HG02981 (cell line): ENCODE results near the gene SLC9C1.

ENCODE experiments used
- ATAC-seq: cut with Tn5 transposase; IDR thresholded peaks from one replicate; pipeline ENCODE4 v1.9.1; 2021; ENCODE audit warnings: mild to moderate bottlenecking, moderate library complexity; ENCODE audit not compliant: unreplicated experiment

Gene SLC9C1

DNA sequence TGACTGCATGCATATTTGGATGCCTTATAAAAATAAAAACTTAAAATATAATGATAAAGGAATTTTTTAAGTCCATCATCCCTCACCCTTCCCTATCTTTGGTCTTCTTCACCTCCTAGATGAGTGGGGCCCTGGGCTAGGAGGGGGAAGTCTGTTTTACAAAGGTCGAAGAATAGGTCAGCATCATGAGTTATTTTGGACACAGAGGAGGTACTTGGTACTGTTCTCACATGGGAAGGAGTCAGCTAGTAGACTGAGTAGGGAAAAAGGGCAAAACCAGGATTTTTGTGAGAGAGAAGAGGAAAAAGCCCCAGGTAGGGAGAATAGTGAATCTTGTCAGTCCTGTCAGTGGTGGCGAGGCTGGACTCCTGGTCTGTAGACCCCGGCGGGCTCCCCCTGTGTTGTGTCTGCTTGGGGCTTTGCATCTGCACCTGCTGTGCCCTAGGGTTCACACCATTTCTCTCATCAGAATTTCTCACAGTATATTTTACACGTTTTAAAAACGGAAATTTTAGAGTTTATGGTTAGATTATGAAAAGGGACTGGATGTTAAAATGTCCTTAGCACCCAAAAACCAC is 178.1 kb downstream of the SLC9C1 start:
- no peak for ATAC-seq

GRCh38 chr3:112115161-112115739 is 178.8 kb downstream of the SLC9C1 start:
- ATAC-seq = peak; percentile 37

DNA sequence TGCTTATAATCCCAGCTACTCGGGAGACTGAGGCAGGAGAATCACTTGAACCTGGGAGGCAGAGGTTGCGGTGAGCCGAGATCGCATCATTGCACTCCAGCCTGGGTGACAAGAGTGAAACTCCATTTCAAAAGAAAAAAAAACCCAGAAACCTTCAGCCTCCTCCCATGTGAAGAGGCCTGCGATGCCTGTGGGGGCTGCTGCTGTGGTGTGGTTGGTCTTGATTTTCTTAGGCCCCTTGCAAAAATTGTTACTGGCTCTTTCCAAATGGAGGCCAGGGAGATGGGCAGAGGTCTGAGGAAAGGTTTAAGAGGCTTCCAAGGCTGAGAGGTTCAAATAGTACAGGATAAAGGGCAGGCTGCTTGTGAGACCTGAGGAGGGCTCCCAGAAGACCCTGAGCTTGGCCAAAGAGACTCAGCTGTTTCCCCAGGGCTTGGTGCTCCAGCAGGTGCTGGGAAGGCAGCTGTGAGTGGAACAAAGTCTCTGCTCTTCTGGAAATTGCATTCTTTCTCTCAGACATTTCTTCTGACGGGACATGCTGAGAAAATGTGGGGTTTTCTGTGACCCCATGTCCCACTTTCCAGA is 179.3 kb downstream of the SLC9C1 start:
- ATAC-seq = peak; percentile 25

DNA sequence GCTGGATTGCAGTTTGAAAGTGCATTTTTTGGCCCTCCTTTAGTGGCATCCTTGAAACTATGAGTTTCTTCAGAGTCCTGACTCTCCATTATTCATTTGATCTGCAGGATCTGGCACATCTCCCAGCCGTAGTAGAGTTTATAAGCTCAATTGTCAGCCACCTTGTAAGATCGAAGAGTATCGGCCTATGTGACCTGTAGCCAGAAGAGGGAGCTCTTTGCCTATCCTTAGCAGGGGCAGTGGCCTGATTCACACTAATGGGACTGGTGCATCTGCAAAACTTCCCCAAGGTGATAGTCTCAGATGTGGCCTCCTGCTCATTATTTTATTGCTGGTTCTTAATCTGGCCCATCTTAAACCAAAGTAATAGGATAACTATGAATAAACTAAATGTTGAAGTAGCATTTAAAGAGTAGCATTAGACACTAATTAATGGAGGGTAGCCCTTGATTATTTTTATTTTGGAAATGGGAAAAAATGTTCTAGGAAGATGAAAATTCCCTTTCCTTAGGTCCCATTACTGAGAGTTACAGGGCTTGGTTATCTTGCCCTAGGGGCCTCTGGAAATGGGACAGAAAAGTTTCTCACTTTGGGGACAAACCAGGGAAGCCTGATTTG is 182.1 kb downstream of the SLC9C1 start:
- ATAC-seq = peak; percentile 38

DNA sequence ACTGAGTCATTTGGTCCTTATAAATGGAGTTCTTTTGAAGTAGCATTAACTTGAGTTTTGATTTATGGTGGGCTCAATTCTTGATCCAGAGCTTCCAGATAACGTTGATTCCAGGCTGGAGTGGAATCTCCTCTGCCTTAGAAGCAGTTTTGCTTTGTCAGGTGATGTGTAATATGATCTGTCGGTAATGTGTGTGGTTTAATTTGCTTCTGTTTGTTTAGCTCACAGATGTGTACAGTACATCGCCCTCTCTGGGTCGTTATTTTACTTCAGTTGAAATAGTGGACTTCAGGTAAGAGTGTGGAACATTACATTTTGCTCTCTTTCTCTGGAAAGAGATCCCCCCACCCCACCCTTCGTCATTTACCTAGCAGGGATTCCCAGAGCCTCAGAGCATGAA is 184.7 kb downstream of the SLC9C1 start:
- no peak for ATAC-seq

DNA sequence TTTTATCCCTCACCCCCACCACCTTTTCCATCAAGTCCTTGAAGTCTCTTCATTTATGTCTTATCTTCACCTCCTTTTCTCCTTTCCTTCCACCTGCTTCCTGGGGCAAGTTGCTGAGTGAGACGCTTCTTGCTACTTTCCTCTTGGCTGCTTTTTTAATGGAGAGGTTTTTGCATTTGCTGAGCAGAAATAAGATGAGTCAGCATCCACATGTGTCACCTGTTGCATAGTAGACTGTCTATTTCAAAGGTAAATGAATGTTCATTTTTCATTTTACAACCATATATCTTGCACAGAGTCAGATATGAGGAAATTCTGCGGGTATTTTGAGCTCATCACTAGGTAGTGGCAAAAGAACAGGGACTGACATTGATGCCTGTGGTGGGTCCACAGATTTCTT is 189.2 kb downstream of the SLC9C1 start:
- ATAC-seq = no peak

DNA sequence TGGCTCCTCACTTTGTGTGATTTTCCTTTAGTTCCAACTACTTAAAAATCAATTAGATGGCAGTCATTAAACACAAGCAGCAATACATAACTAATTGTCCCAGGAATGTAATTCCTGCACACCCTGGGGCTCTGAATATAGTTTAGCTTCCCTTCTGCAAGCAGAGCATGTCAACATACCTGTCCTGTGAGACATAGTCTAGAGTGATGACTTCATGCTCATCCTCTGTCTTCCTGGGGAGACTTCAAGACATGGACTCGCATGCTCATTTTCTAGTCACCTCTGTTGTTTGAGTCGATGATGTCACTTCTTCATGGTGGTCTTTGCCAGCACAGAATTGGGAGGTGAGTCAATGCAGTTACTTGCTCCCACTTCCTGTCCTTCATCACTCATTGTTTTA is 192.1 kb downstream of the SLC9C1 start:
- ATAC-seq = no peak

DNA sequence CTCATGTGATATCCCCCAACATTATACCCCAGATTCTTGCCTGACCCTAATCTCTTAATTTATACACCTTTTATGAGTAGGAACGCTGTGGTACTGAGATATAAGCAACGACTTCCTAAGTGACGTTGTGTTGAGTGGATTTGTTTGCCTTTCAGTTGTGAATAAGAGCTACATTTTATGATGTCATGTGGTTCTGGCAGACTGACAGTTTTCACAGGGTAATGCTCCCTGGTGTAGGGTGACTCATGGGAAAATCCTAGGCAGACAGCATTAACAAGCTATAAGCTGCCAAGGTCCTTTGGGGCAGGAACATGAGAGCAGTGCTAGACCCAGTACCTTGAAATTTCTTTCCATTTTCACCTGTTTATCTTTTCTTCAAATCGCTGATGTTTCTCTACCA is 196.6 kb downstream of the SLC9C1 start:
- no peak for ATAC-seq

DNA sequence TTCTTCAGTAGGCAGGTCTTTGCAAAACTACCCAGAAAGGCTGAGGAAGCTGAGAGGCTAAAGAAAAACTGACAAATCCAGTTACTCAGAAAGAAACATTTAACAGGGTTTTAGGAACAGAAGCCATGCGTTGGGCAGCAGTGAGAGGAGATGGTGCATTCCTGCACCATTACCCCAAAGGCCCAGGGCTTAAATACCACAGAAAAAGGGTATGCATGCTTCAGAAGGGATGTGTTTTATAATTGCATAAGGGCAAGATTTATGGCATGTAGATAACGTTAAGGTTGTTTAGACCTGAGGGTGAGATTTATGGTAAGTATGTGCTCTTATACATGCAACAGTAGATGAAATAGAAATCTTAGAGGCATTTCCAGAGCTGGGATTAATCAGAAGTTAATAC is 197.8 kb downstream of the SLC9C1 start:
- ATAC-seq = no peak

DNA sequence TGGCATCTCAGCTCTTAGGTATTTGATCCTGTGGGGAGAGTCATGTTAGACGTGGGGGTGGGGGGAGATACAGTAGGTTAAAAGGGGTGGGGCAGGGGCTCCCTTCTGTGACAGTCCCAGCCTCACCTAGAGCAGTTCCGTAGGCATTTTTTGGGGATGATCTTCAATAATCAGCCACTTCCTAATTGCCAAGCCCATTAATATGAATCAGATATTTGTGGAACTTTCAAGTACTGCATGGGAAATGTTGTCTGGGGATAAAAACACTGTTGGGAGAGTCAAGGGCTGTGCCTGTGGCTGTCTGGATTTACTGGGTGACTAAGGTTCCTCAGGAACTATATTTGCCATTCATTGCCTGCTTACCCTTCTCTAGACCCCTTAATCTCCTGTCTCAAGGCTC is 198.3 kb downstream of the SLC9C1 start:
- no peak for ATAC-seq

GRCh38 chr3:112093180-112093522 is 200.9 kb downstream of the SLC9C1 start:
- ATAC-seq = no peak

DNA sequence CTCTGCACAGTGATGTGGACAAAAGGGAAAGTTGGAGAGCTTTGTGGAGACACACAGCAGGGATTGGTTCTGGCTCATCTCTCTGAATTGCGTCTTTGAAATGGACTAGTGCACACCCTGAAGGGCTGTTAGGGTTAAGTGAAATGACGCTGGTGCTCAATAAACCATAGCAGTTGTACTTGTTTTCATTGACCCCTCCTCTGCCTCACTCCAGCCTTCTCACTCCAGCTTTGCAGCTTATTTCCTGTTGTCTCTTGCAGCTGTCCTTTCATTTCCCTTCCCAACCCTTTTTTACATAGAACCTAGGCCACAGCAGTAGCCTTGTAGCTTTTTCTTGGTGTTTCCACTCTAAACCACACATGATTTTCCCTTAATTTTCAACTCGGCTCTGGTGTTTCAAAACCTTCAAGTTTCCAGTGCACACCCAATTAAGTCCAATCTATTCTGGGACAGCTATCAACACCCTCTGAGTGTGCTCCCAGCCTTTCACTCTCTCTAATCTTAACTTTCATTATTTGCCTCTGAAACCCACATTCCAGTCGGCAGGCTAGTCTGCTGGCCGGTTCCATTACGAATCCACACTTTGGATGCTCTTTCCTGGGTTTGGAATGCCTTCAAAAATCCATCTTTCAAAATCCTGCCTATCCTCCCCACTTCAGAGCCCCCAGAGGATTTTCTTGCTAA is 201.4 kb downstream of the SLC9C1 start:
- no peak for ATAC-seq

DNA sequence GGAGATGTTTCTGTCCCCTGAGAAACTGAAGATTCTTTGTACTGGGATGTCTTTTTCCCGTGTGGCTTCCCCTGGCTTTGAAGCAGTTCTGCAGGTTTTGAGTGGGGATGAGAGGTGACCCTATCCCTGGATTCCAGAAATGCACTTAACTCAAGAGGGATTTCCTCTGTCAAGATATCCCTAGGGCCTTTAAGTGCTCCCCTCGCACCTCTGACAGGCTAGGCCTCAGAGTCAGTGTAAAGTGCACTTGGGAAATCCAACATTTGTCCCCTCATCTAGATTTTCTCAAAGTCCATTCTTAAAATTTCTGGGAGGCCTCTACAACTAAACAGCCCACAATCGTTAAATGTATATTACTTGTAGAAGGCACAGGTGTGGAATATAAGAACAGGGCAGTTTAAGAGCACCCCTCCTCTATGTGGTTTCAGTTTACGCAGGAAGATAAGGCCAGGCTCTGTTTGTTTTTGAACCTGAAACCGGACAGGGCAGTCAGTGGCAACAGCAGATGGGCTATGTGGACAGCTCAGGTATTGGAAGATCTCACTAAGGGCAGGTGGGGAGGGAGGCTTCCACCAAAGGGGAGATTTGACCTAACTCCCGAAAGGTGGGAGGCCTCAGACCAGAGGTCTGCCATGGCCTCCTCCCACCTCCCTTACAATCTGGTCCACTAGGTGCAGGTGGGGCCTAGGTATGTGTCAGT is 203.0 kb downstream of the SLC9C1 start:
- ATAC-seq = no peak
